Coronary artery (tissue), 2 donors: Measurements from ENCODE around the gene KCNQ1.
"Not testable (repeated sequence)": the region's sequence is repeated elsewhere in the genome, so short reads cannot be mapped to it uniquely, and the experiment has no call there.

Experiments
- DNase-seq: peaks from one replicate; pipeline ENCODE4 v3.0.0-alpha.2; 2017; ENCODE audit warnings: low spot score
- H3K27ac ChIP-seq, 2 donors: fragments of 200-600 bp; sonication (generic); one replicate each; pipeline ENCODE4 v1.5.1; 2016 to 2019
- H3K4me3 ChIP-seq: fragments of 200-600 bp; sonication (generic); 2 replicates; pipeline ENCODE4 v1.5.1; 2016; ENCODE audit warnings: mild to moderate bottlenecking, moderate library complexity
- CTCF ChIP-seq: fragments of 200-600 bp; sonication (generic); IDR thresholded peaks from one replicate; pipeline ENCODE4 v1.5.1; 2019; ENCODE audit warnings: antibody characterized with exemption

The KCNQ1 gene

DNA sequence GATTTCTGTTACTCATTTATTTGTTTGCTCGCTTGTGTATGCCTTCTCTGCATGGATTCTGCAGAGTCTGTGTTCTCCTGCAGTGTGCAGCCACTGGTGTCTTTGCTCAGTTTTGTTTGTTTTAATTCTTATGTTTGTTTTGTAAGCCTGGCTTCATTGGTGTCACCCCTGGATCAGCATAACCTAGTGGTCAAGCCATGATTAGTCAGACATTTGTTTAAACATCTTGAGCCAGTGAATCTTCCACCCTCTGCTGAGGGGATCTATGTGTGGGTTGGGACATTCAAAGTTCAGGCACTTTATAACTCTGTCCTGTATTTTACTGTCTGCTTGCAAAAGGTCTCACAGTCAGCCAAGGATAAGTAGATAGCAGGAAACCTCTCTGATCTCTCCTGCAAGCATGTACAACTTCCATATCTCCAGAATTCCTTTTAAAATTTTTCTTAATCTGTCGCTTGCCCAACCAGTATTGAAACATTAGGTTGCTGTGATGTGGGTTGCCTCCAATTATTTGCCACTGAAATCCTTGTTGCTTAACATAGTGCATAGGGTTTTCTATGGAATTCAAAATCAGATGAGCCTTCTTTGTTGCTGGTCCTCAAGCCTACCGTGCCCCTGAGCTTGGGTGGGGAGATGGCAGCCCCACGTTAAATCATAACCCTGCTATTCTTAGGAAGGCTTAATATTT, 168.2 kb downstream of the KCNQ1 start:
- TF ChIP-seq CTCF, result no peak
- DNase-seq, result no peak
- no peak overlapping the region for H3K4me3 ChIP-seq
- no peak overlapping the region for H3K27ac ChIP-seq

- H3K27ac ChIP-seq, result no peak overlapping the region
- no peak overlapping the region for H3K4me3 ChIP-seq
- TF ChIP-seq CTCF, result no peak
- no peak for DNase-seq
Observed at GRCh38 chr11:2621894-2622293, 177.1 kb downstream of the KCNQ1 start.

GRCh38 chr11:2625183-2625582, 180.4 kb downstream of the KCNQ1 start:
- DNase-seq, result no peak
- Histone ChIP-seq H3K27ac (no peak overlapping the region), H3K4me3 (no peak overlapping the region)
- no peak for TF ChIP-seq CTCF

GRCh38 chr11:2630679-2631078, 185.9 kb downstream of the KCNQ1 start:
- no peak overlapping the region for H3K27ac ChIP-seq
- no peak overlapping the region for H3K4me3 ChIP-seq
- no peak for TF ChIP-seq CTCF
- DNase-seq, result no peak

DNA sequence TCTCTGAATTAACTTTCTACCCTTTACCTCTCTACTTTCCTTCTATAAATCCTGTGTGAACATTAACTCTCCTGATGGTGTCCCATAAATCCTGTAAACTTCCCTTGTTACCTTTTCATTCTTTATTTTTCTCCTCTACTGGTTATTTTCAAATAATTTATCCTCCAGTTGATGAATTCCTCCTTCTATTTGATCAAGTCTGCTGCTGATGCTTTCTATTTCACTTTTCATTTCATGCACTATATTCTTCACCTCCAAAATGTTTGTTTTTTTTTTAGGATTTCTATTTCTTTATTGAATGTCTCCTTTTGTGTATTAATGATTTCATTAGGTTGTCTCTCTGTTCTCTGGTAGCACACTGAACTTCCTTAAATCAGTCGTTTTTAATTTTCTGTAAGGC, 186.4 kb downstream of the KCNQ1 start:
- TF ChIP-seq CTCF, result no peak
- H3K27ac ChIP-seq, result no peak overlapping the region
- no peak for DNase-seq
- no peak overlapping the region for H3K4me3 ChIP-seq

GRCh38 chr11:2639763-2640162, 195.0 kb downstream of the KCNQ1 start:
- not testable (repeated sequence) for H3K27ac ChIP-seq, H3K4me3 ChIP-seq, DNase-seq

DNA sequence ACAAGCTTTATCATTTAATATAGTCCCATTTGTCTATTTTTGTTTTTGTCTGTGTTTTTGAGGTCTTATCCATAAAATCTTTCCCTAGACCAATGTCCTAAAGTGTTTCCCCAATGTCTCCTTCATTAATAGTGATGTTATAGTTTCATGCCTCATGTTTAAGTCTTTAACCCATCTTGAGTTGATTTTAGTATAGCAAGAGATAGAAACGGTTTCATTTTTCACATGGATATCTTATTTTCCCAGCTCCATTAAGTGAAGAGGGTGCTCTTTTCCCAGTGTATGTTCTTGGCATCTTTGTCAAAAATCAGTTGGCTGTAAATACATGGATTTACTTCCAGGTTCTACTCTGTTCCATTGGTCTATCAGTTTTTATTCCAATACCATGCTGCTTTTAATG, 196.8 kb downstream of the KCNQ1 start:
- DNase-seq, result no peak
- no peak overlapping the region for H3K4me3 ChIP-seq

More for the DNA sequence above, 196.8 kb downstream of the KCNQ1 start:
- no peak for TF ChIP-seq CTCF
- no peak overlapping the region for H3K27ac ChIP-seq
